GM19193 (cell line): ENCODE data around the gene TSPAN18.

Experiments
- POLR2A ChIP-seq: IDR thresholded peaks from 4 replicates; pipeline ENCODE4 v1.6.1; 2011; ENCODE audit not compliant: insufficient read depth, insufficient read length; ENCODE audit errors: extremely low read depth

Gene TSPAN18

GRCh38 chr11:44886790-44887140, 160.0 kb downstream of the TSPAN18 start:
- TF ChIP-seq POLR2A, result no peak

GRCh38 chr11:44887636-44888035, 160.9 kb downstream of the TSPAN18 start:
- no peak for TF ChIP-seq POLR2A

- TF ChIP-seq POLR2A, result no peak
Measured at GRCh38 chr11:44889266-44889665, 162.5 kb downstream of the TSPAN18 start.

- no peak for TF ChIP-seq POLR2A
Measured at GRCh38 chr11:44892843-44893242, 166.1 kb downstream of the TSPAN18 start.

- TF ChIP-seq POLR2A, result no peak
Measured at GRCh38 chr11:44893308-44893822, 166.6 kb downstream of the TSPAN18 start.

GRCh38 chr11:44893846-44894617, 167.3 kb downstream of the TSPAN18 start:
- no peak for TF ChIP-seq POLR2A

- TF ChIP-seq POLR2A, result no peak
Measured at GRCh38 chr11:44899959-44900358, 173.2 kb downstream of the TSPAN18 start.

- no peak for TF ChIP-seq POLR2A
Measured at GRCh38 chr11:44901120-44901633, 174.4 kb downstream of the TSPAN18 start.

GRCh38 chr11:44901786-44902185, 175.0 kb downstream of the TSPAN18 start:
- no peak for TF ChIP-seq POLR2A

- TF ChIP-seq POLR2A, result no peak
Measured at GRCh38 chr11:44903035-44903434, 176.3 kb downstream of the TSPAN18 start.

GRCh38 chr11:44903518-44903917, 176.8 kb downstream of the TSPAN18 start:
- no peak for TF ChIP-seq POLR2A

GRCh38 chr11:44904261-44905020, 177.7 kb downstream of the TSPAN18 start:
- TF ChIP-seq POLR2A, result no peak

GRCh38 chr11:44905131-44905866, 178.5 kb downstream of the TSPAN18 start:
- TF ChIP-seq POLR2A, result no peak

- no peak for TF ChIP-seq POLR2A
Measured at GRCh38 chr11:44906649-44907048, 179.9 kb downstream of the TSPAN18 start.

GRCh38 chr11:44909557-44909956, 182.8 kb downstream of the TSPAN18 start:
- no peak for TF ChIP-seq POLR2A

- TF ChIP-seq POLR2A, result no peak
Measured at GRCh38 chr11:44910591-44910990, 183.8 kb downstream of the TSPAN18 start.
